ENCODE measurements around the gene ITPK1.

Gene ITPK1

DNA sequence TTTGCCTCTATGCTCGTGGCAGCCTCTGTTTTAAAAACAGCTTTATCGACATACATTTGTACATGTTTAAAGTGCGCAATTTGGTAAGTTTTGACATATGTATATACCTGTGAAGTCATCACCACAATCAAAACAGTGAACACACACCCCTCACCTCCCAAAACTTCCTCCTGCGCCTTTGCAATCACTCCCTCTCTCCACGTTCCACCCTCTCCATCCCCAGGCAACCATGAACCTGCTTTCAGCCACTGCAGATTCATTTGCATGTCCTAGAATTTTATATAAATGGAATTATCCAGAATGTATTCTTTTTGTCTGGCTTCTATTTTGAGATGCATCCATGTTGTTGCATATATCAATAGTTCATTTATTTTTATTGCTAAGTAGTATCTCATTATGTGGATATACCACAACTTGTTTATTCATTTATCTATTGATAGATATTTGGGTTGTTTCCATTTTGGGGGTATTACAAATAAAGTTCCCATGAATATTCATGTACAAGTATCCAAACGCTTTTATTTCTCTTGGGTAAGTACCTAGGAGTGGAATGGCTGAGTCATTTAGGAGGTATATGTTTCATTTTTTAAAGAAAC lies 208.3 kb downstream of the ITPK1 start:
- no peak for DNase-seq

DNA sequence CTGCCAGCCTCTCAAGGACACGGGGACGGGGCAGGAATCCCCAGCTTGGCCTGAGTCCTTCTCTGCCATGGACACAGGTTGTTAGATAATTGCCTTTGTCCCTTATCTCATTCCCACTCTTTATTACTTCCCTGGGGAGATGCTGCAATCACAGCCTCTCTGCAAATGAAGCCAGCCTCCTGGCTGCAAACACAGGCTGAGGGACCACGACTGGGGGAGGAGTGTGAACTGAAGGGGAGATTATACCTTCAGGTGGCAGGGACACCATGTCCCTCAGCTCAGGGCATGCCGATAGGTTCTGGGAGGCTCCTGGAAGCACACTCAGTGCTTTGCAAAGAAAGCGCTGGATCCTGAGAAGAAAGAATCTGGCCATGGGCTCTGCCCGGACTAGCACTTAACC lies 208.9 kb downstream of the ITPK1 start:
- DNase-seq: no peak

DNA sequence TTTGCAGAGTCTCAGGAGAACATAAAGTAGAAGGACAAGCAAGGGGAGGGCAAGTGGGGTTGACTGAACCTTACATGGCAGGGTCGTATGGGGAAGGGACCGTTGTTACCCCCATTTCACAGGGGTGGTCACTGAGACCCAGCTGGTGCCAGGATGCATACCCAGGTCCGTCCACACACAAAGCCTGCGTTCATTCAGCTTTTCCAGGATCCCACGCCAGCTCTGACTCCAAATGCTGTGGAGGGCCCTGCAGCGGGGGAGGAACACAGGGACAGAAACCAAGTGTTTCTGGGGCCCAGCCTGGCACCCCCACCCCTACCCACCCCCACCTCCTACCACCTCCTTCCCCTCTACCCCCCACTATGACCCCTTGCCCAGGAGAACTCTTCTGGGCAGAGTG lies 209.3 kb downstream of the ITPK1 start:
- DNase-seq: no peak

DNA sequence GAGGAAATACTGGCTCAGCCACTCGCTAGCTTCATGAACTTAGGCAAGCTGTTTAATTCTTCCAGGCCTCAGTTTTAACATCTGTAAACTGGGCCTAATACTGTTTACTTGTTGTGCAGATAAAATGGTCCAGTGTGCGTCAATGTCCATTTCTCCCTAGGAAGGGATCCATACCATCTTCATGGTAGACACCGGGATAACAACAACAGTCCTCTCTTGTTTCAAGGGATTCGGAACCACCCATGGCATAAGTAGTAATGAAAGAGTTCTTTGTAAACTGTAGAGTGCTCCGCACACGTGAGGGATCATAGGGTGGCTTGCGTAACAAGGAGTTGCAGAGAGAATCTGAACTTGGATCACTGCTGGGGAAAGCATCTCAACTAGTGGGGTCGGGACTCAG lies 210.1 kb downstream of the ITPK1 start:
- DNase-seq: no peak

DNA sequence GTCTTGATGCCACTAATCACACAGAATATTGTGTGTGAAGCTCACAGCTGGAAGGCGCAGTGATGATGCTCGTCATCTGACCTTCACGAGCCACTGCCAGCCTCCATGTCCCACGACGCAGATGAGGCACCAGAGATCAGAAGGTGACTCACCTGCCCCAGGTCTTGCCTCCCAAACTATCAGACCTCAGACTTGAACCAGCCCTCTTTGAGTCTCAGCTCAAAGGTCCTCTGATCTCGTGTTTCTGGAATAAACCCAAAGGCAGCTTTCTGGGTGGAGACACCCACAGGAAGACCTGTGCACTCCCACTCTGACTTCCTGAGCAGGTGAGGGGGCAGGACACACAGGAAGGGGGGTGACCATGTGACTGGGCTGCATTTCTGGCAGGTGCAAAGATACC lies 212.4 kb downstream of the ITPK1 start:
- DNase-seq: peak; percentile 42

DNA sequence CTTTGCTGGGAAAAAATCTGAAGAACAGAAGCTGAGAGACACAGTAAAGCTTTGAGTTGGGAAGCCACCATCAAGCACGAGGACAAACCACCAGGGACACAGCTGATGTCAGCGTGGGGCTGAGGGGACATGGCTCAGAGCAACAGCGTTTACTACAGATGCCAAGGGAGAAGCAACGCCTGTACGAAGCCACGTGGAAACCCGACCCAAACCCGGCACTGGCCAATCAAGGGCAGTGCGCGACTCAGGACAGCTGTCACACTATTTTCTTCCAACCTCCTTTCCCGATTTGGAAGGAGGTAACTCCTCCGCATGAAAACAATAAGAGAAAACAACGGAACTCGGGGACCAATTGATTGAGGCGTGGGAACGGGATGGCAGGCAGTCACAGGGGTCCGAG lies 213.0 kb downstream of the ITPK1 start:
- DNase-seq: no peak

DNA sequence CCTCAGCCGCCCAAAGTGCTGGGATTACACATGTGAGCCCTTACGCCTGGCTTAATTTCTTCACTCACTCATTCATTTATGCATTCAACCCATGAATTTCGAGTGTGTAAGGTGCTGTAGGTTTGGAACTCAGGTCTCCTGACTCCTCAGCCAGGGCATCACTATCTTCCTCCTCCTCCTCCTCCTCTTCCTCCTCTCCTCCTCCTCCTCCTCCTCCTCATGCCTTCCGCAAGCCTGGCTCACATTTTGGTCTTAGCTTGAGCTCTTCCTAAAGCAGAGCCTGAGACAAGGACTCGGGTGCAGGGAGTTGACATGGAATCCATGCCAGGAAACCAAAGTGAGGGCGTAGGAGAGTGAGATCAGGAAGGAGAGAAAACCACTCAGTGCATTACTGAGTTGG lies 213.5 kb downstream of the ITPK1 start:
- DNase-seq: no peak

DNA sequence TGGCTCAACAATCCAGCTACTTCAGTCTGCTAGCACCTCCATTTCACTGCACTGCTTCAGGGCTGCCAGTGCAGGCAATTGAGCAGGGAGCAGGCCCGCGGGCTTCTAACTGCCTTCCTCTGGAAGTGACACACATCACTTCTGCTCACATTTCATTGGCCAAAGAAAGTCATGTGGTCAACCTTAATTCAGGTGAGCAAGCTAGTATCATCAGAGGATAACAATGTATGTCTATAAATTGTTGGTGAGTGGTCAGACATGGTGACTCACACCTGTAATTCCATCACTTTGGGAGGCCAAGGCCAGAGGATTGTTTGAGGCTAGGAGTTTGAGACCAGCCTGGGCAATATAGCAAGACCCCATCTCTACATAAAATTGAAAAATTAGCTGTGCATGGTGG lies 215.1 kb downstream of the ITPK1 start:
- no peak for DNase-seq

DNA sequence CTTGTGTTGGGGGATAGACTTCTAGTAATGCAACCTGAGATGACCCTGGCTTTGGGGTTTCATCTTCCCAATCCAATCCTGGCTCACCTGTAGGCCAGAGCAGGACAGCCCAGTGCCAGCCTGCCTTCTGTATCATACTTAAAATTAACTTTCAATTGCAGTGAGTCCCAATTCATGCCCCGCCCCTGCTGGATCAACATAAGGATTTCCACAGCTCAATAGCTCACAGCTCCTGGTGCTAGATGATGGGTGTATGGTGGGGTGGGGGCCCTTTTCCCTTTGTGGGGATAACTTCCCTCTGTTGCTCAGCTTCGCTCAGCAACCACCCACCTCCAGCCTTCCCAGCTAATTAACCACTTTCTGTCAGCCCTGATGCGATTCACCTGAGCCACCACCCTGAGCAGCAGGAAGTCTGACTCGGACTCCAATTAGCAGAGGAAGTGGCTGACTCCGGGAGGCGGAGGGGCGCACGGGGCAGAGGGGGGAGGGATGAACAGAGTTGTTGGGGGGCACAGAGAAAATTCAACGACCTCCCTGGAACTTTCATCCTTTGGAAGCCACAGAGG lies 217.1 kb downstream of the ITPK1 start:
- DNase-seq: peak; percentile 11

DNA sequence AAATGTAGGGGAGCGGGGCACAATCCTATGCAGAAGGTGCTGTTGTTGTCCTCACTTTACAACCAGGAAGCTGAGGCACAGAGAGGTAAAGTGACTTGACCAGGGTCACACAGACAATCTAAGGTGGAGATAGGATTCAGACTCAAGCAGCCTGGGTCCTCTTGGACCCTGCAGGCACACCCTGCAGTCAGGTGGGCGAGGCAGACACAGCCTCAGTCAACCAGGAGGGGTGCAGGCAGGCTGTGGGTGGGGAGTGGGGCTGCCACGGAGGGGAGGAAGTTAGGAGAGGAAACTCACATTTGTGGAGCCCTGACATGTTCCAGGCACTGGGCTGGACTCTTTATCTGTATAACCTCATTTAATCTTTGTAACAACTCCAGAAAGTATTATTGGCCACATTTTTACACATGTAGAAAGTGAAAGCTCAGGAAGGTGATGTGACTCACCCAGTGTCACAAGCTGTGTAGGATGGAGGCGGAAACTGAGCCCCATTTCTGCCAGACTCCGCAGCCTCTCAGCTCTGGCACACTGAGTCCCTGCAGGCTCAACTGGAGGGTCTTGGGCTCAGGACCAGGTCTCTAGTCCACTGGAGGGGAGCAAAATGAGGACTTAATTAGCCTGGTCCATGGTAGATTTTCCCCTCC lies 217.7 kb downstream of the ITPK1 start:
- peak; percentile 17 for DNase-seq

DNA sequence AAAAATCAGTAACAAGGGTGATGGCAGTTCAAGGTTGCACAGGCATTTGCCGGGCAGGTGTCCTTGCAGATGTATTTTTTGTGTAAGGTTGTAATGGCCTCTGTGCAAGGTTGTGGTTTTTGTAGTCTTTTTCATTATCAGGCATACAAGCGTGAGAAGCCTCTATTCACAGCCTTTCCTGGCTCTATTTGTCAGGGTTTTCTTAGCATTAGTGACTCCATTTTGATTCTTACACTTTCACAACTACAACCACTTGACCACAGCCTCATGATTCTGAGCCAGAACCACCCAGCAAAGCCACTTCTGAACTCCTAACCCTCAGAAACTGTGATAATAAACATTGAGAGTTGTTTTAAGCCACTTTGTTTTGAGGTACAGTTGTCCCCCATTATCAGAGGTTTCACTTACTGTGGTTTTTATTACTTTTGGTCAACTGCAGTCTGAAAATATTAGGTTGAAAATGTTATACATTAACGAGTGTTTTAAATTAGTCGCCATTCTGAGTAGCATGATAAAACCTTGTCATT lies 220.3 kb downstream of the ITPK1 start:
- DNase-seq: no peak

DNA sequence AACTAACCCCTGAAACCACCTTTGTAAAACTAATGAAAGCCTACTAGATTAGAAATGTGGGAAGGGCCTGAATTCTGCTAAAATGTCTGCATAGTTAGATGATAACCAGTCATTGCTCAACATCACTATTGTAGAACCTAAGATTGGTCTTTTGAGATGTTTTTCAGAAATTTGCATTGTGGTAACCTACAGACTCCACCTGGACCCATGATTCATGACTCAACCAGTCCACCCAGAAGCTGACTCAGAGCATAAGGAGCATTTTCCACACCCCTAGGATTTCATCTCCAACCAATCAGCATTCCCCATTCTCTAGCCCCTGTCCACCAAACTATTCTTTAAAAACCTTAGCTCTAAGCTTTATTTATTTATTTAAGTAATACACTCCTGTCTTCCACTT lies 223.1 kb downstream of the ITPK1 start:
- no peak for DNase-seq

DNA sequence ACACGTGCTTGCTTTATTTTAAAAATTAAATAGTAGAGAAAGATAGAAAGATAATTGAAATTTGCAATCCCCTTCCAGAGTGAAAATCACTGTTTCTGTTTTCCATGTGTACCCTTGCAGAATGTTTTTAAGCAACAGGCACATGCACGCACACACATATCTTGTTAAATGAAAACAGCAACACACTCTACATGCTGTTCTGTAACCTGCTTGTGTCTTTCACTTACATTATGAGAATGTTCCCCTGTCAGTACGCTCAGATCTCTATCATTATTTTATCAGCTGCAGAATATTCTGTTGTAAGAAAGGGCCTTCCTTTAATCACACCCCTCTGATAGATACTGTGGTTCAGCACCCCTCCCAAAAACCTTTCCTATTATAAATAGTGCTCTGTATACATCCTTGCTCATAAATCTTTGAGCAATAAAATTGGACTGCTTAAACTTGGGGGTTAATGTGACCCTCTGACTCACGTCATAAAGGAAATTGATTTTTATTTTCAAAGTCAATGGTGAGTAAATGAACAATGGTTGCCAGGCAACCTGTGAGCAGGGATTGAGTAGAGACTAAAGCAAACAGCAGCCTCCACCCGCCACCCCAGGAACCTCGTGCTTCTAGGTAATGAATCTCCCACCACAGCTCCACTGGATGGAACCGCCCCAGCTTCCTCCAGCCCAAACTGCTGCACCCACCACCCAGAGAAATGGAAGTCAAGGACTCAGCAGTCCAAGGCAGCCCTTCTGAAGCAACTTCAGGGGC lies 224.7 kb downstream of the ITPK1 start:
- peak; percentile 14 for DNase-seq

DNA sequence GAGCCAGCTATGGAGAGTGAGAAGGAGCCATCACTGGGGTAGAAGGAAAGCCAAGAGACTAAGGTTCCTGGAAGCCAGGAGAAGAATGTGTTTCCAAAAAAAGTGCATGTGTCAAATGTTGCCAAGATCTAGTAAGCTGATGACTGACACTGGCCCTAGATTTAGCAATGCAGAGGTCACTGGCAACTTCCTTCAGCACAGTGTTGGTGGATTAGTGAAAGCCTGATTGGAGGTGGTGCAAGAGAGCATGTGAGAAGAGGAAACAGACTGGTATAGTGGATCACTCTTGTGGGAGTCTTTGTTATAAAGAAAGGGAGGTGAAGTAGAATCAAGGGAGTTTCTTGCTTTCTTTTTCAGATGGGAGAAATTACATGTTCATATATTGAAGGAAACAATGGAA lies 226.8 kb downstream of the ITPK1 start:
- DNase-seq: no peak

DNA sequence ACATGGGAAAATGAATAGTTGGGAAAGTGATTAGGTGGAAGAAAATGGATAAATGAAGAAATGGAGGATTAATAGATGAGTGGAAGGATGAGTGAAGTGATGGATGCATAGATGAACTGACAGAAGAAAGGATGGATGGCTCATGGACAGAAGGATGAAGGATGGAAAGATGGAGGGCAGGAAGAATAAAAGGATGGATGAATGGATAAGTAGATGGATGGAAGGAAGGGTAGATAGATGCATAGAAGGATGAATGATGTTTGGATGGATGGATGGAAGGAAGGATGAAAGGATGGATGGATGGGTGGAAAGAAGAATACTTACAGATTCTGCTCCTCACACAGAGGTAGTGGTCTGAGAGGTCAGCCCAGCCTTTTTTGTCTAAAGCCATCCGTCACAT lies 228.6 kb downstream of the ITPK1 start:
- no peak for DNase-seq

All from CD4-positive, alpha-beta T cell treated with Interleukin-6 for 4 hours (primary cell).